SKM-1 (cell line): ENCODE measurements around the gene OGFR.

Source experiments
- DNase-seq: peaks from one replicate; lab custom pipeline; 2025; ENCODE audit not compliant: unreplicated experiment; lab: John Stamatoyannopoulos, UW

Gene OGFR

DNA sequence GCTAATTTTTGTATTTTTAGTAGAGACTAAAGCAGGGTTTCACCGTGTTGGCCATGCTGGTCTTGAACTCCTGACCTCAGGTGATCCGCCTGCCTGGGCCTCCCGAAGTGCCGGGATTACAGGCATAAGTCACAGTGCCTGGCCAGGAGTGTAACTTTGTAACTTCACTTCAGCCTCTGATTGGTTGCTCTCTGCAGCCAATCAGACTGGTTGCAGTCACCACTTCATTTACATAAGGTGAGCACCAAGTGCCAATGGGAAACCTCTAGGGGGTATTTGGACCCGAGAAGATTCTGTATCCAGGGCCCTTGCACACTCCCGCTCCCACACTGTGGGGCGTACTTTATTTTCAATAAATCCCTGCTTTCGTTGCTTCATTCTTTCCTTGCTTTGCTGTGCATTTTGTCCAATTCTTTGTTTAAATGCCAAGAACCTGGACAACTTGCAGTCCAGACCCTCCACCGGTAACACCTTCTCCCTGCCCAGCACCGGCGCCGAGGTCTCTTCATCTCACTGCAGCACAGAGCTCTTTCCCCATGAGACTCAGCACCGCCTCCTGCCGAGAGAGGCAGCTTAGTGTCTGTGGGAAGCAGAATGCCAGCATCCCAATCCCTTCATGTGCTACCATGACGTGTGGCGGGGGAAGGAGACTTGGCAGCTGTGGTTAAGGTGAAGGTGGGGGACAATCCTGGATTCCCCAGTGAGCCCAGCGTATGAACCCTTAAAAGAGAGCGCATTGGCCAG, 22.3 kb upstream of the OGFR start:
- no peak for DNase-seq

DNA sequence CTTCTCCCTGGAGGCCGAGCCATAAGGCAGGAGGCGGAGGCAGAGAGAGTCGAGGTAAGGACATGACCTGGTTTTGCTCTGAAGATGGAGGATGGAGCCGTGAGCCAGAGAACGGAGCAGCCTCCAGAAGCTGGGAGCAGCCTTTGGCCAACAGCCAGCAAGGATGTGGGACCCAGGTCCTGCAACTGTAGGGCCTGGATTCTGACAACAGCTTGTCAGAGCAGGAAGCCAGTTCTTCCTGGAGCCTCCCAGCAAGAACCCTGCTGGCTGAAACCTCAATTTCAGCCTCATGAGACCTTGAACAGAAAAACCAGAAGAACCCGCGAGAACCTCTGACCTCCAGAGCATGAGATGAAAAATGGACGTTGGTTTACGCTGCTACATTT, 21.7 kb upstream of the OGFR start:
- no peak for DNase-seq

DNA sequence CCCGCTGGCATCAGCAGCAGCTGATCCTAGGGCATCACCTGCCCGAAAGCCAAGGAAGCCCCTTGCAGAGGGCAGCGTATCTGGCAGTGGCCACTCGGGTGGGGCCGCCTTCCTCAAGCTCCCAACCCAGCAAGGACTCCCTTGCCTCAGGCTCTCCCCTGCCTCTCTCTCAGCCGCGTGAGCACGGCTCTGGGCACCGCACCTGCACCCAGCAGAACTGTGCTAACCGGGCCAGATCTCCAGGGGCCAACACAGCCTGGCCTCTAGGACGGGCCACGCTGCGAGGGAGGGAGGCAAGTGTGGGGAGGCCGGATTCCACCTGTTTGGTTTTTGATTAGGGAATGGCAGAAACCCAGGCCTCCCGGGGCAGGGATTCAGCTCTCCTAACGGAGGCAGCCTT, 20.1 kb upstream of the OGFR start:
- no peak for DNase-seq

DNA sequence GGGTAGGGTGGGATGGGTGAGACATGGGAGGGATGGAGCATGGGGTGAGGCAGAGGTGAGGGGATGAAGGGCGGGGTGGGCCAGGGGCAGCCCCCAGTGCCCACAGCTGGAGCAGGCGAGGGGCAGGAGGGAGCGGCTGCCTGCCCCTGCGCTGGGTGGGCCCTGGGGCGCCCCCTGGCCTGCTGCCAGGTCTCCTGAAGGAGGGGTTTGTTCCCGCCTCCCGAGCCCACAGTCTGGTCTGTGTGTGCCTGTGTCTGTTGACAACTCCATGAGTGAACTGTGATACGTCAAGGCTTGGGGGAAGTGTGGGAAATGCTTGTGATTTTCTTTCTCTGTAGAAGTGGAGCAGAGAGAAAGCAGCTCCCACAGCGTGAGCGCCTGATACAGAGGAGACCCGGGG, 19.2 kb upstream of the OGFR start:
- no peak for DNase-seq

DNA sequence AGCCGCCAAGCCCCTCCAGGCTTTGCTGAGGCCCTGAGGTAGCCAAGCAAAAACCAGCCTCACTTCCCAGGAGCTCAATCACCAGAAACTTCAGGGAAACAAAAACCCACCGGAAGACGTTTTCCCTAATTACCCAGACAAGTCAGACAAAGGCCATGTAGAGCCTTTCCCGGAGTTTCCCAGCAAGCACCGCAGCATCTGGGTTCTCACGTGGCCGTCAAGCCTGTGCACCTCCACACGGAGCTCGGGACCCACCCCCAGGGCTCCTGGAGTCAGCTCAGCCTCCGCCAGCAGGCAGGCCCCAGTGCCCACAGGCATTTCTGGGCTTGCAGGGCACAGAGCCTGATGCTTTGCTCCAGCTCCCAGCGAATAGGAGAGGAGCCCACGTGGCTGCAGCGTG, 18.5 kb upstream of the OGFR start:
- DNase-seq = no peak

DNA sequence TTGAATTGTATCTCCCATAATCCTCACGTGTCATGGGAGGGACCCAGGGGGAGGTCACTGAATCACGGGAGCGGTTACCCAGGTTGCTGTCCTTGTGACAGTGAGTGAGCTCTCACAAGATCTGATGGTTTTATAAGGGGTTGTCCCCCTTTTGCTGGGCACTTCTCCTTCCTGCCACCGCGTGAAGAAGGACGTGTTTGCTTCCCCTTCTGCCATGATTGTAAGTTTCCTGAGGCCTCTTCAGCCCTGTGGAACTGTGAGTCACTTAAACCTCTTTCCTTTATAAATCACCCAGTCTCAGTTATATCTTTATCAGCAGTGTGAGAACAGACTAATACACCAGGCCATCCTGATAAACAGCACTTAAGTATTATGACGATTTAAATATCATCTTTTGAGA, 17.3 kb upstream of the OGFR start:
- DNase-seq = no peak

DNA sequence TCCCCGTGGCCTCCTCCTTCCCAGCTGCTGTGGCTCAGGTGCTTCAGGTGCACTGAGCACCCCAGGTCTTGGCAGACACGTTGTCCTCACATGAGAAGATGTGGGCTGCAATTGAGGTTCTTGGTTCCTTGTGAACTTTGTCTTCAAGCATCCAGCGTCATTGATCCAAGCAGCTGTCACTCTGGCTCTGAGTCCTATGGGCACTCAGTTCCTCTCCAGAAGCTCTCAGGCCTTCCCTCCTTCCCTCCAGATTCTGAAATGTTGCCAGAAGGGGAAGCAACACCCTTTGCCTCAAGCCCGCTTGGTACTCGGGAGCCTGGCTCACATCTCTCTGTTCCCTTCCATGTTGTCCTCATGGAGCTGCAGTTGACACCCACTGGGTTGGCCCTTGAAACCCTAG, 16.8 kb upstream of the OGFR start:
- peak; percentile 38 for DNase-seq

DNA sequence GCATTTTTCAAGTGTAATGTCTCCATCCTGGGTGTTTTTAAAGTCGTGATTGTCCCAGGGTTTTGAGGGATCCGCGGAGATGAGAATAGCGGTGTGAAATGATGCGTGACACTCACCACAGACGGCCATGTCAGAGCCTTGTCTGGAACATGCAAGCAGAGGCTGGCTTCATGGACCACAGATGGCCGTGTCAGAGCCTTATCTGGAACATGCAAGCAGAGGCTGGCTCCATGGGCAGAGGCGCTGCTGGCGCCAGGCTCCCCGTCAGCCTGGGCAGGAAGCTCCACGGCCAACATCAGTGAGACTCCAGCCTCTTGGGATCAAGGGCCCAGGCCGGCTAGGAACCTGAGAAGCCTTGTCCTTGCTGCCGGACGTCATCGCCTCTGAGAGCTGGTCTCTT, 16.0 kb upstream of the OGFR start:
- DNase-seq = no peak

DNA sequence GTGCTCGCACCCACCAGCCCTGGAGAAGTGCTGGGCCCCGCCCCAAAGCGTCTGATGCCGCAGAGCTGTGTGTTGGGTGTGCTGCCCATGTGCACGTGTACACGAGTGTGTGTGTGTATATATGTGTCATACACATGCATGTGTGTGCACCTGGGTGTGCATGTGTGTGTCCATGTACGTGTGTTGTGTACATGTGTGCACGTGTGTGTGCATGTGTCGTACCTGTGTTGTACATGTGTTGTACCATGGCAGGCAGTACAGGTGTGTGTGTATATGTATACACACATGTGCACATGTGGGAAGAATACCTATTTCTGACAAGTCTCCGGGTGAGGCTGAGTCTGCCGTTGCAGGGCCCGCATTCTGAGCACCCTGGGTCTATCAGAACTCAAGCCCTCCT, 14.6 kb upstream of the OGFR start:
- DNase-seq = no peak

DNA sequence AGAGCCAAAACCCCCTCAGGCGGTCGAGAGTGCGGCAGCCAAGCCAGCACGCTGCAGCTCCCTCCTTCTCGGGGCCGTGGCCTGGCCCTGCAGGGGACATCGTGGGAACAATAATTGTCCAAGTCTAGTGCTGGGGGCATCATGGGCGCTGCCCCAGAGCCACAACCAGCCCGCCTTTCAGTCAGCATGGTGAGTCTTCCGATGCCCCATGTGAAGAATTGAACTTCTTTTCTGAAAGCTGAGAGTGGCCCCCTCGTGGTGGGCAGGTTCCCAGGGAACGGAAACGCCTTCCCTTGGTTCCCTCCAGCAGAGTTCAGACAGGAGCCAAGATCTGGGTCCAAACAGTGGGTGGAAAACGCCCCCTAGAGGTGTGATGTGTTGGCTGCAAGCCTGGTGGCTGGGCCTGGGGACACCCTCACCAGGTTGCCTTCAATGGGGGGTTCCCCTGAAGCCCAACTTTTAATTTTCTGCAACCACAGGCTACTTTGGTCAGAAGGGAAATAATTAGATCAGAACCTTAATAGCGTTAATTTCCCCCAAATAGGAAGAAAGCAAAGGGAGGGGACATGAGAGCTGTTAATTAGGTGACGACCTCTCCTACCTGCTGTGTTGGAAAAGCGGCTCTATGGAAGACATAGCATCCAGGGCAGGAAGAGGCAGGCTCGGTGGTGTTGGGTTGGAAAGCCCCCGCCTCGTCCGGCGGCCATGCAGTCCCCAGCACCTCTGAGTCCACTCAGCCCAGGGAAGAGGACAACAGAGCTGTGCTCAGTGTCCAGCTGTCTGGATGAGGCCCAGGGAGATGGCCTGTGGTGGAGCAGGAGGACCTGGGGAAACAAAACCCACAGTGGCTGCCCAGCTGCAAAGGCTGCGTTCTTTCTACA, 13.1 kb upstream of the OGFR start:
- peak; percentile 93 for DNase-seq

DNA sequence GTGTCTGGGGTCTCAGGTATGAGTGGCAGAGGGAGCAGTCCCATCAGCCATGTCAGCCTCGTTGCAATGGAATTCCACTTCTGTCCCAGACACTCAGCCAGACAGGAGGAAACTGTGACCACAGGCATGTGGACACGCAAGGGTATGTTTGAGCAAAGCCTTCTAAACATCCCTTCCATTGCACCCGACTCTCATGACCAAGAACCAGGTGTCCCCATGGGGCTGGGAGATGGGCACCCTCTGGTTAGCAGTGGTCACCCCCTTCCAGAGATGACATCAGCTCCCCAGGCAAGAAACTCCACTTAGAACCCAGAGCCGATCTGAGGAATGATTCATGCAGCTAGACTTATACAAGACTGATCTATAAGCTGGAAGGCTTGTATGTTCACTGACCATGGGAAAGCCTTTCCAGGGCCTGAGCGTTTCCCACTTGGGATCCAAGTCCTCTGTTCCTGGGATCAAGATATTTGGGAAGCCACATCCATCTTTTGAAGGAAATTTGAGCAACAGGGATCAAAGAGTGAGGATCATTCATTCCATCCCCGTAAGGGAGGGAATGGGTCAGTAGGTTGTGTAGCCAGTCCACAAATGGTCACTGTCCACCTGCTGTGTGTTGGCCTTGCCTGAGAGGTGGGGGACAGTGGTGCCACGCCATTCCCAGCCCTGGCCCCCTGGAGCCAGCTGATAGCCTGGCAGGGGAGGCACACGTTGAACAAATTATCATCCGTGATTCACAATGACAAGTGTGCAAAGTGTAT, 12.3 kb upstream of the OGFR start:
- no peak for DNase-seq

DNA sequence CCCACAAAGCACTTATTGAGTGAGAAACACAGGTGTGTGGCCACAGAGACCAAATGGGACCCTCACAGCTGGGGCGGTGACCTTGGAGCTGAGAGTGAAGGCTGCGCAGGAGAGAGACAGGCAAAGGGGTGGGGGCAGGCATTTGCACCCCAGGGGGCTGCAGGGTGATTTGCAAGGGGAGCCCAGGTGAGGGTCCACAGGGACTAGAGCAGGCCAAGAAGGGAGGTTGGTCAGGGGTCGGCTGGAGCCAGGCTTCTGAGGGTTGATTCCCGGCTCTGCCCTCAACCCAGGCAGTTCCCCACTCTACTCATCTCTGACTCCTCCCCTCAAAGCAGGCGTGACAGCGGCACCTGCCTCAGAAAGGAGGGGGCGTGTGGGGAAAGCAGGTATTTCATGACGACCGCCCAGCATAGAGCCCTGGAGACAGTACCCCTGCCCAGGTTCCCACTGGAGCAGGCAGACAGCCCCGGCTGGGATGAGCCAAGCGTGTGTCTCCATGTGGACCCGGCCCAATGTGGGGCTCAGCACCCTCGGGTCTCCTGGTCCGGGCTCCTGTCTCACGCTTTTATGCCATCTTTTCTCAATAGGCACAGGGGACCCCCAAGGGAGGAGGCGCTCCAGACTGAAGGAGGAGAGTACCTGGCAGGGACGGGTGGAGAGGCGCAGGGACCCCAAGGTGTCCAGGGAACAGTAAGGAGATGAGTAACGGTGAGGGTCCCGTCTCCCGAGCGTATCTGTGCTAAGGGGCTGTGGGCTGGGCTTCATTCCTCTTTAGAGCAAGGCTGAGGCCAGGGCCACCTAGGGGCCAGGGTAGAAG, 11.5 kb upstream of the OGFR start:
- DNase-seq = no peak

DNA sequence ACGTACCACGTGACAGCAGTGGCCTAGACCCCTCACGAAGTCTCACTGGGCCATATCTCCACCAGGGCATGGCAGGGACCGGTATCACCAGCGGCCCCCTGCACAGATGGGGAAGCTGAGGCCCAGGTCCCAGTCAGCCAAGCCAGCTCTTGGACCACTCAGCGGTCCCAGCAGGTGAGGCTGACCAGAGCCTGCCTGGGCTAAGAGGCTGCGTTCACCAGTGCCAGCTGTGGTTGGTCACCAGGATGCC, 11.0 kb upstream of the OGFR start:
- no peak for DNase-seq

DNA sequence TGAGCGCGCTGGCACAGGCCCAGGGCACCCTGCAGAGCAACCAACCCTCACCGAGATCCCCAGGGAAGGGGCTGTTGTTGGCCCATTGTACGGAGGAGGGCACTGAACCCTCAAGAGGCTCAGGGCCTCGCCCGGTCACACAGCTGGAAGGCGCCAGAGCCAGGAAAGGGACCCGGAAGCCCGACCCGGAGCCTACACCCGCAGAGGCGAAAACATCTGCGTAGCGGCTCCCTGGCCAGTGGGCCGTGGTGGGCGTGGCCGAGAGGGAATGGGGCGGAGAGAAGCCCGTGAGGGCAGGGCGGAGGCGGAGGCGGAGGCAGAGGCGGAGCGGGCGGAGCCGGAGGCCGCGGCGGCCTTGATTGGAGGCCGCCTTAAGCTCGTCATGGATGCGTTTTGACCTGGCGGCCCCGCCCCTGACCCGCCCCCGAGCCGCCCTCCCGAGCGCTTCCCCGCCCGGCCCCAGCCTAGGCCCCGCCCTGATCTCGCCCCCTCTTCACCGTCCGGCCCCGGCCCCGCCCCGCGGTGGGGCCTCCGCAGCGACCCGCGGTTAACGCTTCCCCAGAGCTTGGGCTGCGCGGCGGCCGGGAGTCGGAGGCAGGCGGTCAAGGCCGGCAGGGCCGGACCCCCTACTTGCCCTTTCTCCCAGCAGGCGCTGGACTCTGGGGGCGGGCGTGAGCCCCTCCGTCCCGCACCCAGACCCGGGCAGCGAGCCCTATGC, 10.5 kb upstream of the OGFR start:
- DNase-seq = peak; percentile 74

DNA sequence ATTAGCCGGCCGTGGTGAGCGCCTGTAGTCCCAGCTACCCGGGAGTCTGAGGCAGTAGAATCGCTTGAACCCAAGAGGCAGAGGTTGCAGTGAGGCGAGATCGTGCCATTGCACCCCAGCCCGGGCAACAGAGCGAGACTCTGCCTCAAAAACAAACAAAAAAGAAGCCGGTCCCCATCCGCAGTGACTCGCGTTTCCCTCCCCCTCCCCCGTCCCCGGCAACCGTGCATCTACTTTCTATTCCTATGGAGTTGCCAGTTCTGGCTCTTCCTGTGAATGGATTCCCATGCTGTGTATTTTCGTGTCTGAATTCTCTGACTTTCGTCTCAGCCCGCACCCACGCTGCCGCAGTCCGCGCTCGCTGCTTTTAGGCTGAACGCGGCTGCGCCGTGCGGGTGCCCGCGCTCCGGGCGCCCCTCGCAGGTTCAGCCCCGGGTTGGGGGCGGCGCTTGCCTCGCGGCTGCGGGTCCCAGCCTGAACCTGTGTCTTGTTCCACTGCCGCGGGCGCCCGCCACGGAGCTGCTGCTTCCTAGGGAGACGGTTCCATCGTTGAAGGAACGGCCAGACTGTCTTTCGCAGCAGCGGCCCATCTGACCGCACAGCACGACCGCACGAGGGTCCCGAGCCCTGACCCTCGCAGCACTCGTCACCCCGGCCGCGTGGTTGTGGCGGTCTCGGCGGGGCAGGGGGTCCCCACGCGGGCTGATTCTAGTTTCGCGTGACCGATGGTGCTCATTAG, 9.4 kb upstream of the OGFR start:
- DNase-seq = no peak

DNA sequence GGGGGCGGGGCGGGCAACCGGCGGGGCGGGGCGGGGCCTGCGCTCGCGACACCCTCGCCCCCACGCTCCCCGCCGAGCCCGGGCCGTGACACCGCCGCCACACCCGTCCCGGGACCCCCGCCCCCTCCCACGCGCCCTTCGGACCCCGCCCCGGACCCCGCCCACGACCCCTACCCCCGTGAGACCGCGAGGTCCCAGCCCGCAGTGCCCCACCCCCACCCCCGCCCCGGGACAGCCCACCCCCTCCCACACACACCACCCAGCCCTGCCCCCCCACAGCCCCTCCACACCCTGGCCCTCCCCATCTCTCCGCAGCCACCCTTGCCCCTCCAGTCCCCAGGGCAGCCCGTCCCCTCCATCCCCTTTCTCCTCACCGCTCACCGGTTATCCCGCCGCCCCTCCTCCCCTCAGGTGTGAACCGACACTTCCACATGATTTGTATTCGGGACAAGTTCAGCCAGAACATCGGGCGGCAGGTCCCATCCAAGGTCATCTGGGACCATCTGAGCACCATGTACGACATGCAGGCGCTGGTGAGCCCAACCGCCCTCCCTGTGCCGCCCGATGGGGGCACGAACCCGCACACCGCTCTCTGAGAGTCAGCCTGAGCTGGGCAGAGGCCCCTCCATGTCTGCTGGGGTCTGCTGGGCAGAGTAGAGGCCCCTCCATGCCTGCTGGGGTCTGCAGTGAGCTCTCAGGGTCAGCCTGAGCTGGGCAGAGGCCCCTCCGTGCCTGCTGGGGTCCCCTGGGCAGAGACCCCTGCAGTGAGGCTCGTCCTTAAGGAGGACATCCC, 7.7 kb upstream of the OGFR start:
- DNase-seq = no peak

DNA sequence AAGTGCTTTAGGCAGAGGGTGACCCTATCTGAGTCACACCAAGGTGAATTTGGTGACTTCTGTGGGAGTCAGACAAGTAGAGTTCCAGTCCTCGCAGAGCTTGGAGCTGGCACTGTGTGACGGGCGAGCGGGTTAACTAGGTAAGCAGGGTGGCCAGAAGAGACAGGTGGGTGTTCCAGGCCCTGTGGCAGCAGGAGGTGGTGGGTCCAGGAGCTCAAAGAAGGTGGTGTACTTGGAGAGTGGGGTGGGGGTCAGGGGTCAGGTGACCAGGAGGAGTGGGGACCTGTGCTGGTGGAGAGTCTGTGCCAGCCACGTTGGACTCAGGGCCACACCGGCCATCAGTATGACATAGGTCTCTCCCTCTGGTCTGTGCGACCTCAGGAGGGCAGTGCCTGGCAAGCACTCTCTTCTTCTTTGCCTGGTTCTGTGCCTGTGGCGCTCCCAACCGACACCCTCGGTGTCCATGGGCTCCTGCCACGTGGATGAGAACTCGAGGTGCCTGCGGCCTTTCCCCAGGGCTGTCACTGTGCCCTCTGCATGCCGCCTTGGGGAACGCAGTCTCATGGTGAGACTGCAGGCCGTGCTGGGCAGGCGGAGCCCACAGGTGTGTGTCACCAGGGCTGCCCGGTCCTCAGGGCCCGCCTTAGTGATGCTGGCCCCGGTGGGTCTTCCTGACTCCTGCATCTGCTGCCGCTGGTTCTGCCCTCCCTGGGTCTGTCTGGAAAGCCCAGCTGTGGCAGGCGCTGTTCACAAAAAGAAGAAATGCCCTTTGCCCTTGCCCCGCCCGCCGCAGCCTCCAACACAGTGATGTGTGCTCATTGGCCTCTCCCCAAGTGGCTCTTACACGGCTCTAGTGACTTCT, 6.7 kb upstream of the OGFR start:
- DNase-seq = no peak

DNA sequence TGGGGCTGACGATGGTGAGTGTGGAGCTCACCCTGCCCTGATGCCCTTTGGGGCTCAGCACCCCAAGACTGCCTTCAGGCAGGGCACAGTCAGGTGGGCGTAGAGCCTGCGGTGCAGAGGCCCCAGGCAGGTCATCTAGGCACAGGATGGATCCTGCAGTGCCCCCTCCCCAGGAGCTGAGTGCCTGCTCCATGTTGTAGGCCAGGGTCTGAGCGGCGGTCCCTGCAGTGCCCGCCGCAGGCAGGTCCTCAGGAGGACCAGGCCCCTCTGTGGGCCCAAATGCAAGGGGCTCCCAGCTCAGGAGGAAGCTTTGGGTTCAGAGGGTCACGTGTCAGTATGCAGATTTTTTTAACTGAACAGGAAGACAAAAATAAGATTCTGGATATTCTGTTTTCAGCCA, 5.6 kb upstream of the OGFR start:
- DNase-seq = no peak
